NCI-H345 treated with DMSO at 0.1 percent for 48 hours (cell line): Measurements from ENCODE around the gene ACSF3.
A peak's percentile ranks its signal among the peaks of the same experiment; 100 is the strongest.
"Not testable (repeated sequence)": the region's sequence is repeated elsewhere in the genome, so short reads cannot be mapped to it uniquely, and the experiment has no call there.

Experiments used
- DNase-seq: peaks from one replicate; lab custom pipeline; 2025; ENCODE audit not compliant: unreplicated experiment; lab: John Stamatoyannopoulos, UW

Gene ACSF3

GRCh38 chr16:89156740-89157645 is 63.3 kb downstream of the ACSF3 start:
- DNase-seq: no peak

GRCh38 chr16:89157778-89158177 is 64.1 kb downstream of the ACSF3 start:
- no peak for DNase-seq

GRCh38 chr16:89159066-89159849 is 65.6 kb downstream of the ACSF3 start:
- DNase-seq: no peak

GRCh38 chr16:89159850-89160354 is 66.2 kb downstream of the ACSF3 start:
- DNase-seq: no peak

GRCh38 chr16:89160977-89161701 is 67.5 kb downstream of the ACSF3 start:
- no peak for DNase-seq

- no peak for DNase-seq
Observed at GRCh38 chr16:89161763-89162713, 68.4 kb downstream of the ACSF3 start.

GRCh38 chr16:89163297-89163696 is 69.6 kb downstream of the ACSF3 start:
- DNase-seq: no peak

GRCh38 chr16:89164436-89164835 is 70.8 kb downstream of the ACSF3 start:
- no peak for DNase-seq

- no peak for DNase-seq
Observed at GRCh38 chr16:89164847-89165680, 71.4 kb downstream of the ACSF3 start.

- not testable (repeated sequence) for DNase-seq
Observed at GRCh38 chr16:89165681-89165979, 72.0 kb downstream of the ACSF3 start.

GRCh38 chr16:89166696-89167424 is 73.2 kb downstream of the ACSF3 start:
- DNase-seq: no peak

- peak; percentile 32 for DNase-seq
Observed at GRCh38 chr16:89167425-89167941, 73.8 kb downstream of the ACSF3 start.

GRCh38 chr16:89168381-89169189 is 74.9 kb downstream of the ACSF3 start:
- no peak for DNase-seq

- no peak for DNase-seq
Observed at GRCh38 chr16:89169778-89170177, 76.1 kb downstream of the ACSF3 start.

GRCh38 chr16:89170346-89171215 is 76.9 kb downstream of the ACSF3 start:
- peak; percentile 58 for DNase-seq
